ENCODE results near the gene SDK1.

DNA sequence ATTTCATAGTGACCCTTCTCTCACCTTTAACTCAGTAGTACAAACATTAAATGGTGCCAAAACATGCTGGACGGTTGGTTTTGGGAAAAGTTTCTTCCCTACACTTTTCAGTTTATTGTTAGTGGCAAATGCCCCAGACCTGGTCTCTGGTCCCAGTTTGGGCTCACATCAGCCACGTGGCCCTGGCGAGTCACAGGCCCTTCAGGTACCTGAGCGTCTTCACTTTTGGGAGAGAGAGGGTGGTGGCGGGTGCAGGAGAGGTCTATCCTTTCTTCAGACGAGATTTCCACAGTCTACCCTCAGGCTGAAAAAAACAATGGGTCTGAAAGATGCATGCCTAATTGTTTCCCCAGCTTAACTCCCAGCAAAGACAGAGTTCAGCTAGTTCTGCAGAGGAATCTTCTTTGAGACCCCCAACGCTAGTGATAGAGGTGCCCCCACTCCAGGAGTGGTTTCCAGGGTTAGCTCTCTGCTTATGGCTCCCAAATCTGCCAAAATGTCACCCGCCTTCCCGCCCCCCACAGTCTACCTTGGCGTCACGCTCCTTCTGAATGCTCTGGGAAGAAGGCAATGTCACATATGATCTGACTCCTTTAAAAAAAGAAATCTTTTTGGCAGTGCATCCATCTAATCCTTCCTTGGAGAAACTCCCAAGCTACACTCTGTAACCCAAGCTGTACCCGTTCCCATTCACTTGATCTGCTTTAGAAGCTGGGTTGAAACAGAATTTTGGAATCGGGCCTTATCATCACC is 996.3 kb downstream of the SDK1 start:
- no peak for TF ChIP-seq EGR1 (IDR thresholded peaks at IDR 0.05; ENCODE audit: low read depth in 2 of 2)
- TF ChIP-seq, protein P1, sequence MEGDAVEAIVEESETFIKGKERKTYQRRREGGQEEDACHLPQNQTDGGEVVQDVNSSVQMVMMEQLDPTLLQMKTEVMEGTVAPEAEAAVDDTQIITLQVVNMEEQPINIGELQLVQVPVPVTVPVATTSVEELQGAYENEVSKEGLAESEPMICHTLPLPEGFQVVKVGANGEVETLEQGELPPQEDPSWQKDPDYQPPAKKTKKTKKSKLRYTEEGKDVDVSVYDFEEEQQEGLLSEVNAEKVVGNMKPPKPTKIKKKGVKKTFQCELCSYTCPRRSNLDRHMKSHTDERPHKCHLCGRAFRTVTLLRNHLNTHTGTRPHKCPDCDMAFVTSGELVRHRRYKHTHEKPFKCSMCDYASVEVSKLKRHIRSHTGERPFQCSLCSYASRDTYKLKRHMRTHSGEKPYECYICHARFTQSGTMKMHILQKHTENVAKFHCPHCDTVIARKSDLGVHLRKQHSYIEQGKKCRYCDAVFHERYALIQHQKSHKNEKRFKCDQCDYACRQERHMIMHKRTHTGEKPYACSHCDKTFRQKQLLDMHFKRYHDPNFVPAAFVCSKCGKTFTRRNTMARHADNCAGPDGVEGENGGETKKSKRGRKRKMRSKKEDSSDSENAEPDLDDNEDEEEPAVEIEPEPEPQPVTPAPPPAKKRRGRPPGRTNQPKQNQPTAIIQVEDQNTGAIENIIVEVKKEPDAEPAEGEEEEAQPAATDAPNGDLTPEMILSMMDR (IDR thresholded peaks at IDR 0.05; ENCODE audit: low read depth, low read length, missing input control): no peak
- no peak for TF ChIP-seq JUND (IDR thresholded peaks at IDR 0.05)
- TF ChIP-seq YY1 (IDR thresholded peaks at IDR 0.05): no peak
- TF ChIP-seq, protein P2, sequence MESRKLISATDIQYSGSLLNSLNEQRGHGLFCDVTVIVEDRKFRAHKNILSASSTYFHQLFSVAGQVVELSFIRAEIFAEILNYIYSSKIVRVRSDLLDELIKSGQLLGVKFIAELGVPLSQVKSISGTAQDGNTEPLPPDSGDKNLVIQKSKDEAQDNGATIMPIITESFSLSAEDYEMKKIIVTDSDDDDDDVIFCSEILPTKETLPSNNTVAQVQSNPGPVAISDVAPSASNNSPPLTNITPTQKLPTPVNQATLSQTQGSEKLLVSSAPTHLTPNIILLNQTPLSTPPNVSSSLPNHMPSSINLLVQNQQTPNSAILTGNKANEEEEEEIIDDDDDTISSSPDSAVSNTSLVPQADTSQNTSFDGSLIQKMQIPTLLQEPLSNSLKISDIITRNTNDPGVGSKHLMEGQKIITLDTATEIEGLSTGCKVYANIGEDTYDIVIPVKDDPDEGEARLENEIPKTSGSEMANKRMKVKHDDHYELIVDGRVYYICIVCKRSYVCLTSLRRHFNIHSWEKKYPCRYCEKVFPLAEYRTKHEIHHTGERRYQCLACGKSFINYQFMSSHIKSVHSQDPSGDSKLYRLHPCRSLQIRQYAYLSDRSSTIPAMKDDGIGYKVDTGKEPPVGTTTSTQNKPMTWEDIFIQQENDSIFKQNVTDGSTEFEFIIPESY (IDR thresholded peaks at IDR 0.05): no peak

All from liver (tissue), 3 donors.